Vagina (tissue), 2 donors: Measurements from ENCODE around the gene TMEM184B.

ENCODE experiments used
- POLR2AphosphoS5 ChIP-seq, 2 donors: sonication (generic); formaldehyde crosslinking; IDR thresholded peaks; one replicate each; pipeline ENCODE4 v1.9.0; 2017; ENCODE audit warnings: antibody characterized with exemption in 2 of 2, mild to moderate bottlenecking in 2 of 2, low read depth in 1 of 2; ENCODE audit not compliant: insufficient read depth in 1 of 2
- TF ChIP-seq, protein P1 (sequence below), 3 experiments: fragments of 450-650 bp in 2 of 3; fragments of 200-600 bp in 1 of 3; sonication (generic) in 1 of 3; IDR thresholded peaks; one replicate each; pipeline ENCODE4 v1.5.1; 2017 to 2019; ENCODE audit warnings: antibody characterized with exemption in 3 of 3, mild to moderate bottlenecking in 2 of 3, moderate library complexity in 2 of 3

DNA sequence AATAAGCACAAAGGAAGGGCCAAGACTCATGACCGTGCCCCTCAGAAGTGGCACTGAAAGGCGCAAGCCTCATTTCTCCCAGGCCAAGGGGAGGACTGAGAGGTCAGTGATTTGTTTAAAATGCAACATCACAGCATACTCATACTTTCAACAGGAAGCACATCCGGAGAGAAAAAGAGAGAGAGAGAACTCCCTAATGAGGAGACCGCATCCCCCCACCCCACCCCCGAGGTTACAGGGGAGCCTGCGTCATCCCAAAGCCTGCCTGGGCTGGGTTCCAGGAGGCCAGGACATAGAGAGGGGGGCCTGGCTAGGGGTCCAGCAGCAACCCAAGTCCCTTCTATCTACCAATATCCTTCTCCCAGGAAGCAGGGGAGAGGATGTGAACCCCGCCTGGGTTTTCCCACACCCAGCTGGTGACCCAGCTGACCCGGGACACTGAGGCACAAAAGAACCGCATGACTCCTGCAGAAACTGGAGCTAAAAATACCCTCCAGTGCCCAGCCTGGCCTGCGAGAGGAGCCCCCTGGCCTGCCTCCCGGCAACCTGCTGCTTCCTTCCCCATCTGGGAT, 40.7 kb upstream of the TMEM184B start:
- peak in 1 of 2 donors; percentile 60 for TF ChIP-seq POLR2AphosphoS5 (IDR thresholded peaks at IDR 0.05; ENCODE audit: insufficient read depth in 1 of 2, low read depth in 1 of 2)
- TF ChIP-seq, protein P1, sequence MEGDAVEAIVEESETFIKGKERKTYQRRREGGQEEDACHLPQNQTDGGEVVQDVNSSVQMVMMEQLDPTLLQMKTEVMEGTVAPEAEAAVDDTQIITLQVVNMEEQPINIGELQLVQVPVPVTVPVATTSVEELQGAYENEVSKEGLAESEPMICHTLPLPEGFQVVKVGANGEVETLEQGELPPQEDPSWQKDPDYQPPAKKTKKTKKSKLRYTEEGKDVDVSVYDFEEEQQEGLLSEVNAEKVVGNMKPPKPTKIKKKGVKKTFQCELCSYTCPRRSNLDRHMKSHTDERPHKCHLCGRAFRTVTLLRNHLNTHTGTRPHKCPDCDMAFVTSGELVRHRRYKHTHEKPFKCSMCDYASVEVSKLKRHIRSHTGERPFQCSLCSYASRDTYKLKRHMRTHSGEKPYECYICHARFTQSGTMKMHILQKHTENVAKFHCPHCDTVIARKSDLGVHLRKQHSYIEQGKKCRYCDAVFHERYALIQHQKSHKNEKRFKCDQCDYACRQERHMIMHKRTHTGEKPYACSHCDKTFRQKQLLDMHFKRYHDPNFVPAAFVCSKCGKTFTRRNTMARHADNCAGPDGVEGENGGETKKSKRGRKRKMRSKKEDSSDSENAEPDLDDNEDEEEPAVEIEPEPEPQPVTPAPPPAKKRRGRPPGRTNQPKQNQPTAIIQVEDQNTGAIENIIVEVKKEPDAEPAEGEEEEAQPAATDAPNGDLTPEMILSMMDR (IDR thresholded peaks at IDR 0.05) = no peak
